ENCODE measurements around the gene MEIS1.
A peak's percentile ranks its signal among the peaks of the same experiment; 100 is the strongest.
"Not testable (repeated sequence)": the region's sequence is repeated elsewhere in the genome, so short reads cannot be mapped to it uniquely, and the experiment has no call there.

The MEIS1 gene

GRCh38 chr2:66470199-66470598 lies 35.3 kb downstream of the MEIS1 start:
- DNase-seq = no peak

GRCh38 chr2:66472225-66472843 lies 37.4 kb downstream of the MEIS1 start:
- DNase-seq = no peak

- no peak for DNase-seq
Observed at GRCh38 chr2:66477135-66477842, 42.4 kb downstream of the MEIS1 start.

- no peak for DNase-seq
Observed at GRCh38 chr2:66478299-66478698, 43.4 kb downstream of the MEIS1 start.

GRCh38 chr2:66478731-66479316 lies 43.9 kb downstream of the MEIS1 start:
- peak; percentile 27 for DNase-seq

- peak; percentile 48 for DNase-seq
Observed at GRCh38 chr2:66481100-66481549, 46.2 kb downstream of the MEIS1 start.

- DNase-seq = not testable (repeated sequence)
Observed at GRCh38 chr2:66485252-66485651, 50.3 kb downstream of the MEIS1 start.

GRCh38 chr2:66488946-66489345 lies 54.0 kb downstream of the MEIS1 start:
- DNase-seq = no peak

GRCh38 chr2:66489436-66489835 lies 54.5 kb downstream of the MEIS1 start:
- DNase-seq = no peak

- DNase-seq = no peak
Observed at GRCh38 chr2:66490588-66491001, 55.7 kb downstream of the MEIS1 start.

GRCh38 chr2:66494708-66495107 lies 59.8 kb downstream of the MEIS1 start:
- peak; percentile 66 for DNase-seq

GRCh38 chr2:66495788-66496640 lies 61.1 kb downstream of the MEIS1 start:
- peak; percentile 28 for DNase-seq

GRCh38 chr2:66496670-66497420 lies 61.9 kb downstream of the MEIS1 start:
- no peak for DNase-seq

- DNase-seq = no peak
Observed at GRCh38 chr2:66497431-66498288, 62.7 kb downstream of the MEIS1 start.

GRCh38 chr2:66498289-66498975 lies 63.5 kb downstream of the MEIS1 start:
- DNase-seq = no peak

- no peak for DNase-seq
Observed at GRCh38 chr2:66501267-66501666, 66.3 kb downstream of the MEIS1 start.

GRCh38 chr2:66506265-66506664 lies 71.3 kb downstream of the MEIS1 start:
- DNase-seq = no peak

- no peak for DNase-seq
Observed at GRCh38 chr2:66507673-66508201, 72.8 kb downstream of the MEIS1 start.

GRCh38 chr2:66508484-66509071 lies 73.7 kb downstream of the MEIS1 start:
- peak; percentile 37 for DNase-seq

- no peak for DNase-seq
Observed at GRCh38 chr2:66509326-66509811, 74.4 kb downstream of the MEIS1 start.
